Testis (tissue), 2 donors: Measurements from ENCODE around the gene PF4V1.

Experiments
- CTCF ChIP-seq, 3 experiments: fragments of 450-650 bp in 2 of 3; fragments of 200-600 bp in 1 of 3; sonication (generic) in 1 of 3; IDR thresholded peaks; one replicate each; pipeline ENCODE4 v1.5.1; 2016 to 2019; ENCODE audit warnings: antibody characterized with exemption in 3 of 3, mild to moderate bottlenecking in 2 of 3, moderate library complexity in 1 of 3
- POLR2A ChIP-seq: fragments of 450-650 bp; IDR thresholded peaks from one replicate; pipeline ENCODE4 v1.6.1; 2017; ENCODE audit warnings: antibody characterized with exemption, mild to moderate bottlenecking, moderate library complexity

- TF ChIP-seq CTCF (IDR thresholded peaks at IDR 0.05) (no peak), POLR2A (no peak)
These were observed 30.7 kb upstream of the PF4V1 start for GRCh38 chr4:73822389-73822788.
